PC-9 (cell line): ENCODE results near the gene TM4SF1. TPM values are rescaled to one million over a fixed set of nuclear protein-coding genes. Genes with fewer than 3 reads are reported as not detected.

ENCODE experiments used
- BruUV-seq: library from RNA; stranded (reverse); fragments of 400-500 nt; replicated peaks from 2 replicates; lab custom pipeline; 2021; lab: Mats Ljungman, UMichigan
- CTCF ChIA-PET: fragments of 300-600 bp; sonication (Branson Sonifier 250); formaldehyde crosslinking; loops from one replicate; lab custom pipeline; 2022; ENCODE audit warnings: antibody characterized with exemption; lab: Charles Lee
- POLR2A ChIA-PET: fragments of 300-600 bp; sonication (Branson Sonifier 250); formaldehyde crosslinking; loops from one replicate; lab custom pipeline; 2022; ENCODE audit warnings: antibody characterized with exemption; ENCODE audit not compliant: unreplicated experiment; lab: Charles Lee
- DNase-seq, 2 experiments: peaks; one replicate each; pipeline versions ENCODE4 v3.0.0 to v3.0.0-alpha.2; 2015 to 2022; ENCODE audit warnings: mixed read lengths in 1 of 2
- H2AFZ ChIP-seq: fragments of 200-600 bp; sonication (generic); 2 replicates; pipeline ENCODE4 v1.8.1; 2017; ENCODE audit warnings: antibody characterized with exemption
- H3F3A ChIP-seq: fragments of 200-600 bp; sonication (generic); 2 replicates; pipeline ENCODE4 v1.8.1; 2017; ENCODE audit warnings: antibody characterized with exemption, mild to moderate bottlenecking, low read depth; ENCODE audit not compliant: insufficient read depth
- H3K27ac ChIP-seq: fragments of 200-600 bp; sonication (generic); 2 replicates; pipeline ENCODE4 v1.6.1; 2016; ENCODE audit warnings: mixed run types
- H3K27me3 ChIP-seq: fragments of 200-600 bp; sonication (generic); 2 replicates; pipeline ENCODE4 v1.6.1; 2016; ENCODE audit warnings: low read depth, mixed run types; ENCODE audit not compliant: insufficient read depth
- H3K36me3 ChIP-seq: fragments of 200-600 bp; sonication (generic); 2 replicates; pipeline ENCODE4 v1.6.1; 2016; ENCODE audit warnings: low read depth, mixed run types
- H3K4me1 ChIP-seq: fragments of 200-600 bp; sonication (generic); replicated peaks from 2 replicates; pipeline ENCODE4 v1.6.1; 2016; ENCODE audit warnings: mixed run types; ENCODE audit not compliant: insufficient read depth
- H3K4me2 ChIP-seq: fragments of 200-600 bp; sonication (generic); 2 replicates; pipeline ENCODE4 v1.6.1; 2017; ENCODE audit warnings: mixed run types
- H3K4me3 ChIP-seq: fragments of 200-600 bp; sonication (generic); 2 replicates; pipeline ENCODE4 v1.6.1; 2016; ENCODE audit warnings: mixed run types
- H3K79me2 ChIP-seq: fragments of 200-600 bp; sonication (generic); 2 replicates; pipeline ENCODE4 v1.6.1; 2017; ENCODE audit warnings: low read depth, mixed run types
- H3K9me2 ChIP-seq: fragments of 200-600 bp; sonication (generic); 2 replicates; pipeline ENCODE4 v1.8.1; 2017; ENCODE audit warnings: mild to moderate bottlenecking; ENCODE audit not compliant: insufficient read depth
- H3K9me3 ChIP-seq: fragments of 200-600 bp; sonication (generic); 2 replicates; pipeline ENCODE4 v1.8.1; 2016; ENCODE audit warnings: low read depth; ENCODE audit not compliant: insufficient read depth
- H4K20me1 ChIP-seq: fragments of 200-600 bp; sonication (generic); 2 replicates; pipeline ENCODE4 v1.8.1; 2017; ENCODE audit not compliant: insufficient read depth
- EZH2 ChIP-seq: fragments of 200-600 bp; sonication (generic); IDR thresholded peaks from 2 replicates; pipeline ENCODE4 v1.8.0; 2017; ENCODE audit warnings: antibody characterized with exemption, low read depth
- intact Hi-C: fragments of 100-400 bp; cut with micrococcal nuclease; formaldehyde crosslinking; loops from one replicate; pipeline ENCODE4 v1.10.0; 2022; ENCODE audit not compliant: unreplicated experiment
- total RNA-seq: library from RNA; stranded (reverse); gene quantifications from 2 replicates; pipeline ENCODE4 v1.2.3, GENCODE V29; 2021
- TF ChIP-seq, protein P1 (sequence below): fragments of 200-600 bp; sonication (generic); conservative IDR thresholded peaks from 2 replicates; pipeline ENCODE4 v1.6.1; 2017; ENCODE audit warnings: mixed run types, antibody characterized with exemption, mild to moderate bottlenecking, moderate library complexity

The TM4SF1 gene
- total RNA-seq, 1 experiment from 2014 or later, result 146 TPM

GRCh38 chr3:149415484-149415883 lies 38.0 kb upstream of the TM4SF1 start:
- H2AFZ ChIP-seq, result no peak overlapping the region
- ChIA-PET POLR2A (interaction anchor here (0.6 kb wide), 1 partner anchor 44 kb away, joined by 7 read pairs; no protein-coding TSS in a partner anchor), CTCF (no interaction called here)
- H3K27me3 ChIP-seq, result no peaks in the 10 kb centered on the region
- no peak for DNase-seq
- H3F3A ChIP-seq, result peaks cover 8% of the 10 kb centered on the region; the same call in 1 of the 2 replicates
- no peaks in the 10 kb centered on the region for H3K79me2 ChIP-seq
- H3K4me1 ChIP-seq, result no peaks in the 10 kb centered on the region
- no peak overlapping the region for H3K4me3 ChIP-seq
- intact Hi-C loops, result no loop called here
- BruUV-seq, result no TSS peak
- no peaks in the 10 kb centered on the region for H3K36me3 ChIP-seq
- H3K9me2 ChIP-seq, result no peaks in the 10 kb centered on the region
- TF ChIP-seq, protein P1, sequence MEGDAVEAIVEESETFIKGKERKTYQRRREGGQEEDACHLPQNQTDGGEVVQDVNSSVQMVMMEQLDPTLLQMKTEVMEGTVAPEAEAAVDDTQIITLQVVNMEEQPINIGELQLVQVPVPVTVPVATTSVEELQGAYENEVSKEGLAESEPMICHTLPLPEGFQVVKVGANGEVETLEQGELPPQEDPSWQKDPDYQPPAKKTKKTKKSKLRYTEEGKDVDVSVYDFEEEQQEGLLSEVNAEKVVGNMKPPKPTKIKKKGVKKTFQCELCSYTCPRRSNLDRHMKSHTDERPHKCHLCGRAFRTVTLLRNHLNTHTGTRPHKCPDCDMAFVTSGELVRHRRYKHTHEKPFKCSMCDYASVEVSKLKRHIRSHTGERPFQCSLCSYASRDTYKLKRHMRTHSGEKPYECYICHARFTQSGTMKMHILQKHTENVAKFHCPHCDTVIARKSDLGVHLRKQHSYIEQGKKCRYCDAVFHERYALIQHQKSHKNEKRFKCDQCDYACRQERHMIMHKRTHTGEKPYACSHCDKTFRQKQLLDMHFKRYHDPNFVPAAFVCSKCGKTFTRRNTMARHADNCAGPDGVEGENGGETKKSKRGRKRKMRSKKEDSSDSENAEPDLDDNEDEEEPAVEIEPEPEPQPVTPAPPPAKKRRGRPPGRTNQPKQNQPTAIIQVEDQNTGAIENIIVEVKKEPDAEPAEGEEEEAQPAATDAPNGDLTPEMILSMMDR, result no peak
- TF ChIP-seq EZH2, result no peak
- 0 out of 2 replicates have a peak, but pooled peaks cover 4% of the 10 kb centered on the region for H3K9me3 ChIP-seq
- no peak overlapping the region for H3K4me2 ChIP-seq
- H3K27ac ChIP-seq, result no peak overlapping the region
- H4K20me1 ChIP-seq, result no peaks in the 10 kb centered on the region

GRCh38 chr3:149414557-149415231 lies 37.2 kb upstream of the TM4SF1 start:
- no peak for DNase-seq
- H3F3A ChIP-seq, result peaks cover 8% of the 10 kb centered on the region; the same call in 1 of the 2 replicates
- ChIA-PET CTCF (no interaction called here), POLR2A (interaction anchor here (0.6 kb wide), 1 partner anchor 45 kb away, joined by 7 read pairs; no protein-coding TSS in a partner anchor)
- H3K27ac ChIP-seq, result no peak overlapping the region
- no peaks in the 10 kb centered on the region for H3K27me3 ChIP-seq
- no peak for TF ChIP-seq EZH2
- TF ChIP-seq, protein P1, result no peak
- H3K79me2 ChIP-seq, result no peaks in the 10 kb centered on the region
- no TSS peak for BruUV-seq
- H2AFZ ChIP-seq, result no peak overlapping the region
- H4K20me1 ChIP-seq, result no peaks in the 10 kb centered on the region
- H3K9me2 ChIP-seq, result no peaks in the 10 kb centered on the region
- H3K4me3 ChIP-seq, result no peak overlapping the region
- H3K4me2 ChIP-seq, result no peak overlapping the region
- 0 out of 2 replicates have a peak, but pooled peaks cover 4% of the 10 kb centered on the region for H3K9me3 ChIP-seq
- H3K36me3 ChIP-seq, result no peaks in the 10 kb centered on the region
- intact Hi-C loops, result no loop called here
- H3K4me1 ChIP-seq, result no peaks in the 10 kb centered on the region

- no peak for TF ChIP-seq EZH2
- TF ChIP-seq, protein P1, result no peak
- no peaks in the 10 kb centered on the region for H3F3A ChIP-seq
- no peak overlapping the region for H3K4me2 ChIP-seq
- BruUV-seq, result no TSS peak
- H3K79me2 ChIP-seq, result no peaks in the 10 kb centered on the region
- H3K4me3 ChIP-seq, result no peak overlapping the region
- no peaks in the 10 kb centered on the region for H3K9me3 ChIP-seq
- no peak overlapping the region for H3K27ac ChIP-seq
- no peaks in the 10 kb centered on the region for H3K4me1 ChIP-seq
- no peaks in the 10 kb centered on the region for H3K27me3 ChIP-seq
- no peak for DNase-seq
- H3K9me2 ChIP-seq, result no peaks in the 10 kb centered on the region
- ChIA-PET CTCF (no interaction called here), POLR2A (no interaction called here)
- intact Hi-C loops, result no loop called here
- no peak overlapping the region for H2AFZ ChIP-seq
- H4K20me1 ChIP-seq, result no peaks in the 10 kb centered on the region
- no peaks in the 10 kb centered on the region for H3K36me3 ChIP-seq
These were observed 34.1 kb upstream of the TM4SF1 start for GRCh38 chr3:149411583-149411982.
